Neuronal stem cell (in vitro differentiated cells): ENCODE data around the gene ACSS1.

Experiments
- DNase-seq: peaks from one replicate; pipeline ENCODE4 v3.0.0-alpha.2; 2013; ENCODE audit warnings: low spot score
- H2AFZ ChIP-seq: one replicate; pipeline ENCODE4 v1.6.1; 2013; ENCODE audit warnings: mild to moderate bottlenecking, low read length, inconsistent platforms
- H2AK5ac ChIP-seq: 2 replicates; pipeline ENCODE4 v1.6.1; 2013; ENCODE audit warnings: low read depth, mild to moderate bottlenecking, inconsistent platforms, low read length, moderate library complexity, mixed read lengths
- H2BK120ac ChIP-seq: 2 replicates; pipeline ENCODE4 v1.6.1; 2013; ENCODE audit warnings: low read depth, mild to moderate bottlenecking, inconsistent platforms, low read length, moderate library complexity, mixed read lengths
- H2BK12ac ChIP-seq: one replicate; pipeline ENCODE4 v1.6.1; 2013; ENCODE audit warnings: low read length, inconsistent platforms
- H2BK15ac ChIP-seq: 2 replicates; pipeline ENCODE4 v1.6.1; 2013; ENCODE audit warnings: mild to moderate bottlenecking, low read length, inconsistent platforms, mixed read lengths
- H2BK5ac ChIP-seq: one replicate; pipeline ENCODE4 v1.6.1; 2013; ENCODE audit warnings: inconsistent platforms, mild to moderate bottlenecking, low read length, moderate library complexity
- H3K14ac ChIP-seq: one replicate; pipeline ENCODE4 v1.6.1; 2013; ENCODE audit warnings: low read length, inconsistent platforms
- H3K18ac ChIP-seq: 2 replicates; pipeline ENCODE4 v1.6.1; 2013; ENCODE audit warnings: low read length, inconsistent platforms
- H3K23ac ChIP-seq: 2 replicates; pipeline ENCODE4 v1.6.1; 2013; ENCODE audit warnings: low read depth, mild to moderate bottlenecking, mixed read lengths, low read length, inconsistent platforms; ENCODE audit not compliant: poor library complexity
- H3K27ac ChIP-seq: replicated peaks from 3 replicates; pipeline ENCODE4 v1.5.1; 2013; ENCODE audit warnings: low read length, inconsistent platforms
- H3K27me3 ChIP-seq, 3 experiments: 2 replicates each; pipeline ENCODE4 v1.6.1; 2013; ENCODE audit warnings: low read length in 3 of 3, mild to moderate bottlenecking in 2 of 3, inconsistent platforms in 1 of 3, low read depth in 1 of 3, mixed read lengths in 1 of 3, moderate library complexity in 1 of 3; ENCODE audit not compliant: control insufficient read depth in 3 of 3, insufficient read depth in 3 of 3
- H3K36me3 ChIP-seq, 2 donors: replicated peaks in 1 of 2; 2 replicates each; pipeline ENCODE4 v1.6.1; 2013; ENCODE audit warnings: low read length in 2 of 2; ENCODE audit not compliant: control insufficient read depth in 2 of 2, insufficient read depth in 2 of 2
- H3K4ac ChIP-seq: 2 replicates; pipeline ENCODE4 v1.6.1; 2013; ENCODE audit warnings: inconsistent platforms, mild to moderate bottlenecking, low read length, moderate library complexity
- H3K4me1 ChIP-seq, 2 donors: 1 replicate in 1 of 2; 2 replicates in 1 of 2; pipeline ENCODE4 v1.6.1; 2013; ENCODE audit warnings: low read length in 2 of 2, low read depth in 1 of 2; ENCODE audit not compliant: control insufficient read depth in 2 of 2, insufficient read depth in 1 of 2
- H3K4me2 ChIP-seq: one replicate; pipeline ENCODE4 v1.6.1; 2013; ENCODE audit warnings: mild to moderate bottlenecking, low read length, inconsistent platforms; ENCODE audit not compliant: insufficient read depth, poor library complexity, severe bottlenecking
- H3K4me3 ChIP-seq, 2 donors: 2 replicates each; pipeline ENCODE4 v1.5.1; 2013; ENCODE audit warnings: low read length in 2 of 2, mild to moderate bottlenecking in 2 of 2, inconsistent platforms in 1 of 2, moderate library complexity in 1 of 2
- H3K79me1 ChIP-seq: one replicate; pipeline ENCODE4 v1.6.1; 2013; ENCODE audit warnings: low read depth, mild to moderate bottlenecking, inconsistent platforms, low read length, moderate library complexity
- H3K9ac ChIP-seq: one replicate; pipeline ENCODE4 v1.6.1; 2013; ENCODE audit warnings: mild to moderate bottlenecking, low read depth, low read length, inconsistent platforms; ENCODE audit not compliant: poor library complexity
- H3K9me3 ChIP-seq, 2 donors: replicated peaks in 1 of 2; 2 replicates each; pipeline versions ENCODE3 to v1.6.1; 2013; ENCODE audit warnings: low read length in 2 of 2, mild to moderate bottlenecking in 2 of 2, inconsistent platforms in 1 of 2, low read depth in 1 of 2, mixed read lengths in 1 of 2, moderate library complexity in 1 of 2; ENCODE audit not compliant: control insufficient read depth in 2 of 2, insufficient read depth in 1 of 2
- H4K8ac ChIP-seq: one replicate; pipeline ENCODE4 v1.6.1; 2013; ENCODE audit warnings: low read depth, mild to moderate bottlenecking, inconsistent platforms, low read length, moderate library complexity
- H4K91ac ChIP-seq: one replicate; pipeline ENCODE4 v1.6.1; 2013; ENCODE audit warnings: low read length, low read depth, mild to moderate bottlenecking, inconsistent platforms; ENCODE audit not compliant: poor library complexity
- WGBS, 2 donors: extraction: QIAGEN DNeasy Blood & Tissue Kit; methylation state at CpG; one replicate each; pipeline ENCODE4 v1.1.7; 2013; ENCODE audit warnings: missing lambda C conversion rate in 2 of 2, mixed read lengths in 1 of 2; ENCODE audit not compliant: insufficient read length in 2 of 2, insufficient replicate concordance in 1 of 2; ENCODE audit errors: extremely low coverage in 2 of 2; 5-methylcytosine and 5-hydroxymethylcytosine counted together

The ACSS1 gene

GRCh38 chr20:25067102-25067987 lies 9.4 kb upstream of the ACSS1 start:
- peak overlapping the region; percentile 25 for H3K18ac ChIP-seq
- peaks cover 0 to 10% of the 10 kb centered on the region in 2 donors for H3K4me1 ChIP-seq
- DNase-seq, result no peak
- no peak overlapping the region for H2BK120ac ChIP-seq
- peak overlapping the region; percentile 98 for H3K14ac ChIP-seq
- H2AK5ac ChIP-seq, result no peak overlapping the region
- peaks cover 3% of the 10 kb centered on the region for H3K79me1 ChIP-seq
- H2BK15ac ChIP-seq, result no peak overlapping the region
- no peak overlapping the region for H2BK5ac ChIP-seq
- peaks cover 0 to 52% (median 28%) of the 10 kb centered on the region in 3 experiments for H3K27me3 ChIP-seq
- 98% methylated on average over 5 of the region's 18 CpGs; no CpG with 5 or more reads in 1 of the 2 donors for WGBS, 2 donors
- peak overlapping the region; percentile 62 for H3K23ac ChIP-seq
- no peak overlapping the region for H2AFZ ChIP-seq
- H4K91ac ChIP-seq, result peak overlapping the region; percentile 80
- H3K9me3 ChIP-seq, result peaks cover 0 to 9% of the 10 kb centered on the region in 2 donors
- peak overlapping the region; percentile 65 for H2BK12ac ChIP-seq
- no peak overlapping the region for H3K4me2 ChIP-seq
- peak overlapping the region; percentile 69 for H3K4ac ChIP-seq
- peak overlapping the region; percentile 50 for H3K9ac ChIP-seq
- H3K4me3 ChIP-seq, result peak overlapping the region in 1 of 2 donors; percentile 69
- H4K8ac ChIP-seq, result peak overlapping the region; percentile 83
- H3K27ac ChIP-seq, result no peak overlapping the region
- H3K36me3 ChIP-seq, result peaks cover 0 to 1% of the 10 kb centered on the region in 2 donors

- no CpG with 5 or more reads among the region's 6 CpGs for WGBS, 2 donors
- Histone ChIP-seq H2BK120ac (no peak overlapping the region), H3K18ac (no peak overlapping the region), H3K36me3 (peaks cover 0 to 1% of the 10 kb centered on the region in 2 donors), H3K14ac (no peak overlapping the region), H3K4ac (no peak overlapping the region), H2BK5ac (no peak overlapping the region), H3K4me1 (peaks cover 0 to 10% of the 10 kb centered on the region in 2 donors), H4K91ac (no peak overlapping the region), H3K9ac (no peak overlapping the region), H2BK15ac (no peak overlapping the region), H2AFZ (no peak overlapping the region), H3K23ac (no peak overlapping the region), H4K8ac (no peak overlapping the region), H3K4me3 (no peak overlapping the region), H3K27me3 (peaks cover 0 to 52% (median 31%) of the 10 kb centered on the region in 3 experiments), H3K79me1 (peaks cover 3% of the 10 kb centered on the region), H3K27ac (no peak overlapping the region), H2AK5ac (no peak overlapping the region), H3K9me3 (peaks cover 0 to 9% of the 10 kb centered on the region in 2 donors), H3K4me2 (no peak overlapping the region), H2BK12ac (no peak overlapping the region)
- no peak for DNase-seq
Measured at GRCh38 chr20:25066386-25066785, 8.4 kb upstream of the ACSS1 start.

GRCh38 chr20:25065625-25066338 lies 7.8 kb upstream of the ACSS1 start:
- no CpG with 5 or more reads among the region's 9 CpGs for WGBS, 2 donors
- H3K79me1 ChIP-seq, result peaks cover 3% of the 10 kb centered on the region

More at GRCh38 chr20:25065625-25066338, 7.8 kb upstream of the ACSS1 start:
- H3K23ac ChIP-seq, result no peak overlapping the region
- peaks cover 0 to 1% of the 10 kb centered on the region in 2 donors for H3K36me3 ChIP-seq
- H2BK15ac ChIP-seq, result no peak overlapping the region
- no peak overlapping the region for H3K4me2 ChIP-seq
- no peak overlapping the region for H3K9ac ChIP-seq
- H2BK12ac ChIP-seq, result no peak overlapping the region
- no peak overlapping the region for H3K27ac ChIP-seq
- H3K4ac ChIP-seq, result no peak overlapping the region
- peaks cover 0 to 52% (median 37%) of the 10 kb centered on the region in 3 experiments for H3K27me3 ChIP-seq
- no peak overlapping the region for H4K8ac ChIP-seq
- no peak overlapping the region for H4K91ac ChIP-seq
- H2BK5ac ChIP-seq, result no peak overlapping the region
- H3K18ac ChIP-seq, result peak overlapping the region; percentile 31
- H2AFZ ChIP-seq, result no peak overlapping the region
- H3K4me3 ChIP-seq, result no peak overlapping the region
- H3K14ac ChIP-seq, result no peak overlapping the region
- no peak overlapping the region for H2BK120ac ChIP-seq
- H3K4me1 ChIP-seq, result peaks cover 0 to 10% of the 10 kb centered on the region in 2 donors
- H2AK5ac ChIP-seq, result peak overlapping the region; percentile 33
- DNase-seq, result peak; percentile 72
- peaks cover 0 to 9% of the 10 kb centered on the region in 2 donors for H3K9me3 ChIP-seq
